Measurements from ENCODE around the gene DPH7. TPM values are rescaled to one million over a fixed set of nuclear protein-coding genes. Genes with fewer than 3 reads are reported as not detected.

The DPH7 gene
- total RNA-seq, 1 donor from 2014 or later, result 18.0 TPM

- Histone ChIP-seq H3K36me3 (peaks cover 4% of the 10 kb centered on the region), H3K4me1 (peaks cover 57% of the 10 kb centered on the region), H3K27ac (replicated peaks) (peak overlapping the region; percentile 95), H3K27me3 (ENCODE audit: low read depth) (no peaks in the 10 kb centered on the region), H3K4me3 (peak overlapping the region; percentile 94), H3K9me3 (replicated peaks) (no peaks in the 10 kb centered on the region)
- no peak for TF ChIP-seq CTCF (IDR thresholded peaks at IDR 0.05; ENCODE audit: borderline replicate concordance)
- DNase-seq, result no peak
- intact Hi-C loops (cut with micrococcal nuclease), result no loop called here
Observed at GRCh38 chr9:137607141-137607857, 28.6 kb upstream of the DPH7 start.

GRCh38 chr9:137606734-137607138 is 28.0 kb upstream of the DPH7 start:
- TF ChIP-seq CTCF (IDR thresholded peaks at IDR 0.05; ENCODE audit: borderline replicate concordance), result no peak
- Histone ChIP-seq H3K27me3 (ENCODE audit: low read depth) (no peaks in the 10 kb centered on the region), H3K36me3 (peaks cover 4% of the 10 kb centered on the region), H3K9me3 (replicated peaks) (no peaks in the 10 kb centered on the region), H3K27ac (replicated peaks) (peak overlapping the region; percentile 95), H3K4me1 (peaks cover 51% of the 10 kb centered on the region), H3K4me3 (peak overlapping the region; percentile 94)
- no peak for DNase-seq
- intact Hi-C loops (cut with micrococcal nuclease), result no loop called here

- H3K9me3 ChIP-seq (replicated peaks), result no peaks in the 10 kb centered on the region
- H3K4me1 ChIP-seq, result peaks cover 46% of the 10 kb centered on the region
- peak overlapping the region; percentile 94 for H3K4me3 ChIP-seq
- TF ChIP-seq CTCF (IDR thresholded peaks at IDR 0.05; ENCODE audit: borderline replicate concordance), result no peak
- H3K27ac ChIP-seq (replicated peaks), result peak overlapping the region; percentile 95
- H3K36me3 ChIP-seq, result peaks cover 4% of the 10 kb centered on the region
- DNase-seq, result no peak
- H3K27me3 ChIP-seq (ENCODE audit: low read depth), result no peaks in the 10 kb centered on the region
- intact Hi-C loops (cut with micrococcal nuclease), result no loop called here
Observed at GRCh38 chr9:137606005-137606621, 27.4 kb upstream of the DPH7 start.

- H3K4me3 ChIP-seq, result peak within 1 kb of the TSS; percentile 94
- TF ChIP-seq CTCF (IDR thresholded peaks at IDR 0.05; ENCODE audit: borderline replicate concordance), result no peak
- H3K36me3 ChIP-seq, result peaks cover 4% of the 10 kb centered on the region
- peak within 1 kb of the TSS; percentile 95 for H3K27ac ChIP-seq (replicated peaks)
- intact Hi-C loops (cut with micrococcal nuclease), result no loop called here
- H3K27me3 ChIP-seq (ENCODE audit: low read depth), result no peaks in the 10 kb centered on the region
- peak; percentile 92 for DNase-seq
- no peaks in the 10 kb centered on the region for H3K9me3 ChIP-seq (replicated peaks)
- peaks cover 46% of the 10 kb centered on the region for H3K4me1 ChIP-seq
Observed at GRCh38 chr9:137605121-137606004, 26.6 kb upstream of the DPH7 start, which contains the start of gene ARRDC1. Gene ARRDC1, plus strand, starts transcription at chr9:137605686. Its CDS starts 32 bp downstream, at chr9:137605718.

- Histone ChIP-seq H3K9me3 (replicated peaks) (no peaks in the 10 kb centered on the region), H3K36me3 (peaks cover 4% of the 10 kb centered on the region), H3K27me3 (ENCODE audit: low read depth) (no peaks in the 10 kb centered on the region), H3K4me3 (peak overlapping the region; percentile 94), H3K4me1 (peaks cover 46% of the 10 kb centered on the region), H3K27ac (replicated peaks) (peak overlapping the region; percentile 66)
- TF ChIP-seq CTCF (IDR thresholded peaks at IDR 0.05; ENCODE audit: borderline replicate concordance), result no peak
- intact Hi-C loops (cut with micrococcal nuclease), result no loop called here
- no peak for DNase-seq
Observed at GRCh38 chr9:137604345-137605086, 25.8 kb upstream of the DPH7 start.

Measured in left ventricle myocardium inferior (tissue), 1 donor.